IMR-90 (cell line): Measurements from ENCODE around the gene BCS1L.

Source experiments
- CEBPB ChIP-seq: IDR thresholded peaks from 2 replicates; pipeline ENCODE4 v1.6.1; 2012; ENCODE audit warnings: low read depth, low read length, improper control_type of control experiment
- FOS ChIP-seq: fragments of 150-350 bp; IDR thresholded peaks from 2 replicates; pipeline ENCODE4 v1.6.1; 2016; ENCODE audit warnings: low read depth, low read length
- MAFK ChIP-seq: IDR thresholded peaks from 2 replicates; pipeline ENCODE4 v1.6.1; 2012; ENCODE audit warnings: low read depth, low read length, improper control_type of control experiment
- MXI1 ChIP-seq: IDR thresholded peaks from 2 replicates; pipeline ENCODE4 v1.6.1; 2012; ENCODE audit warnings: low read depth, mild to moderate bottlenecking, low read length, moderate library complexity, borderline replicate concordance
- POLR2A ChIP-seq: IDR thresholded peaks from 2 replicates; pipeline ENCODE4 v1.6.1; 2012; ENCODE audit warnings: mild to moderate bottlenecking, low read depth, low read length
- RAD21 ChIP-seq: IDR thresholded peaks from 2 replicates; pipeline ENCODE4 v1.6.1; 2012; ENCODE audit warnings: low read length, improper control_type of control experiment
- RCOR1 ChIP-seq: IDR thresholded peaks from 2 replicates; pipeline ENCODE4 v1.6.1; 2012; ENCODE audit warnings: mild to moderate bottlenecking, low read length, improper control_type of control experiment; ENCODE audit not compliant: insufficient replicate concordance
- RFX5 ChIP-seq: IDR thresholded peaks from 2 replicates; pipeline ENCODE4 v1.8.0; 2012; ENCODE audit warnings: low read depth, mild to moderate bottlenecking, low read length, moderate library complexity
- TF ChIP-seq, protein P1 (sequence below): conservative IDR thresholded peaks from 2 replicates; pipeline ENCODE4 v1.5.1; 2012; ENCODE audit warnings: mild to moderate bottlenecking, low read depth, low read length, improper control_type of control experiment
- TF ChIP-seq, protein P2 (sequence below): fragments of 150-350 bp; IDR thresholded peaks from 2 replicates; pipeline ENCODE4 v1.6.1; 2016; ENCODE audit warnings: low read depth, mild to moderate bottlenecking, low read length, moderate library complexity, borderline replicate concordance

DNA sequence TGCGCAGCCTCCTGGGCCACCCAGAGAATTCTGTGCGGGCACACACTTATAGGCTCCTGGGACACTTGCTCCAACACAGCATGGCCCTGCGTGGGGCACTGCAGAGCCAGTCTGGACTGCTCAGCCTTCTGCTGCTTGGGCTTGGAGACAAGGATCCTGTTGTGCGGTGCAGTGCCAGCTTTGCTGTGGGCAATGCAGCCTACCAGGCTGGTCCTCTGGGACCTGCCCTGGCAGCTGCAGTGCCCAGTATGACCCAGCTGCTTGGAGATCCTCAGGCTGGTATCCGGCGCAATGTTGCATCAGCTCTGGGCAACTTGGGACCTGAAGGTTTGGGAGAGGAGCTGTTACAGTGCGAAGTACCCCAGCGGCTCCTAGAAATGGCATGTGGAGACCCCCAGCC, 39.4 kb downstream of the BCS1L start:
- TF ChIP-seq, protein P1, sequence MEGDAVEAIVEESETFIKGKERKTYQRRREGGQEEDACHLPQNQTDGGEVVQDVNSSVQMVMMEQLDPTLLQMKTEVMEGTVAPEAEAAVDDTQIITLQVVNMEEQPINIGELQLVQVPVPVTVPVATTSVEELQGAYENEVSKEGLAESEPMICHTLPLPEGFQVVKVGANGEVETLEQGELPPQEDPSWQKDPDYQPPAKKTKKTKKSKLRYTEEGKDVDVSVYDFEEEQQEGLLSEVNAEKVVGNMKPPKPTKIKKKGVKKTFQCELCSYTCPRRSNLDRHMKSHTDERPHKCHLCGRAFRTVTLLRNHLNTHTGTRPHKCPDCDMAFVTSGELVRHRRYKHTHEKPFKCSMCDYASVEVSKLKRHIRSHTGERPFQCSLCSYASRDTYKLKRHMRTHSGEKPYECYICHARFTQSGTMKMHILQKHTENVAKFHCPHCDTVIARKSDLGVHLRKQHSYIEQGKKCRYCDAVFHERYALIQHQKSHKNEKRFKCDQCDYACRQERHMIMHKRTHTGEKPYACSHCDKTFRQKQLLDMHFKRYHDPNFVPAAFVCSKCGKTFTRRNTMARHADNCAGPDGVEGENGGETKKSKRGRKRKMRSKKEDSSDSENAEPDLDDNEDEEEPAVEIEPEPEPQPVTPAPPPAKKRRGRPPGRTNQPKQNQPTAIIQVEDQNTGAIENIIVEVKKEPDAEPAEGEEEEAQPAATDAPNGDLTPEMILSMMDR, result no peak
- TF ChIP-seq RAD21, result no peak
- TF ChIP-seq POLR2A, result no peak
- no peak for TF ChIP-seq MXI1
- no peak for TF ChIP-seq RFX5
- TF ChIP-seq RCOR1, result no peak
- no peak for TF ChIP-seq CEBPB
- TF ChIP-seq MAFK, result no peak
- TF ChIP-seq, protein P2, sequence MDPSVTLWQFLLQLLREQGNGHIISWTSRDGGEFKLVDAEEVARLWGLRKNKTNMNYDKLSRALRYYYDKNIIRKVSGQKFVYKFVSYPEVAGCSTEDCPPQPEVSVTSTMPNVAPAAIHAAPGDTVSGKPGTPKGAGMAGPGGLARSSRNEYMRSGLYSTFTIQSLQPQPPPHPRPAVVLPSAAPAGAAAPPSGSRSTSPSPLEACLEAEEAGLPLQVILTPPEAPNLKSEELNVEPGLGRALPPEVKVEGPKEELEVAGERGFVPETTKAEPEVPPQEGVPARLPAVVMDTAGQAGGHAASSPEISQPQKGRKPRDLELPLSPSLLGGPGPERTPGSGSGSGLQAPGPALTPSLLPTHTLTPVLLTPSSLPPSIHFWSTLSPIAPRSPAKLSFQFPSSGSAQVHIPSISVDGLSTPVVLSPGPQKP, result no peak
- no peak for TF ChIP-seq FOS
